ENCODE measurements around the gene CFAP92.

DNA sequence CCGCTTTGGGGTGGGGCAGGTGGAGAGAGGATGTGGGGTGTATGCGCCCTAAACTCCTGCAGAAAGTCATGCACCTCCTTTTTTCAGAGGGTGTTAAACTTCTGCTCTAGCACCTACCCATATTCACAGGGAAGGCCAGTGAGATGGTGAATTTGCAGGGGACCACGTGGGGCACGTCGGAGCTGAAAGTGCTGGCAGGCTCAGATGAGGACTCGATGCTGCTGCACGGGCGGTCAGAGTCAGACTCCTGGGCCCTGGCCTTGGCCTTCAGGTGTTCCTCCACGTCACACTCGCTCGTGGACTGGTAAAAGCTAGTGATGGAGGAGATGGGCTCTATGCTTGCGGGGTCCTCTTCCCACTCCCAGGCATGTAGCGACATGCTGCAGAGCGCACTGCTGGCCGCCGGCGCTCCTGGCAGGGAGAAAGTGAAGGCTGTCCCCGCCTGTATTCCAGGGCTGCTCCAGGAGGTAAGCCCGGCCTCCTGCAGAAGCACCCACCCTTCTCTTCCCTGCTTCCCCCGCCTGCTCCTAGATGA is 883 bp downstream of the CFAP92 start:
- TF ChIP-seq, protein P1, sequence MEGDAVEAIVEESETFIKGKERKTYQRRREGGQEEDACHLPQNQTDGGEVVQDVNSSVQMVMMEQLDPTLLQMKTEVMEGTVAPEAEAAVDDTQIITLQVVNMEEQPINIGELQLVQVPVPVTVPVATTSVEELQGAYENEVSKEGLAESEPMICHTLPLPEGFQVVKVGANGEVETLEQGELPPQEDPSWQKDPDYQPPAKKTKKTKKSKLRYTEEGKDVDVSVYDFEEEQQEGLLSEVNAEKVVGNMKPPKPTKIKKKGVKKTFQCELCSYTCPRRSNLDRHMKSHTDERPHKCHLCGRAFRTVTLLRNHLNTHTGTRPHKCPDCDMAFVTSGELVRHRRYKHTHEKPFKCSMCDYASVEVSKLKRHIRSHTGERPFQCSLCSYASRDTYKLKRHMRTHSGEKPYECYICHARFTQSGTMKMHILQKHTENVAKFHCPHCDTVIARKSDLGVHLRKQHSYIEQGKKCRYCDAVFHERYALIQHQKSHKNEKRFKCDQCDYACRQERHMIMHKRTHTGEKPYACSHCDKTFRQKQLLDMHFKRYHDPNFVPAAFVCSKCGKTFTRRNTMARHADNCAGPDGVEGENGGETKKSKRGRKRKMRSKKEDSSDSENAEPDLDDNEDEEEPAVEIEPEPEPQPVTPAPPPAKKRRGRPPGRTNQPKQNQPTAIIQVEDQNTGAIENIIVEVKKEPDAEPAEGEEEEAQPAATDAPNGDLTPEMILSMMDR (tag by site-specific recombination; IDR thresholded peaks at IDR 0.05) = no peak
- TF ChIP-seq ZNF660 (tag by site-specific recombination; IDR thresholded peaks at IDR 0.05) (no peak), ZNF792 (tag by site-specific recombination; IDR thresholded peaks at IDR 0.05) (no peak), ZNF654 (tag by site-specific recombination; IDR thresholded peaks at IDR 0.05; ENCODE audit: low read depth) (no peak), ZNF155 (tag by site-specific recombination; IDR thresholded peaks at IDR 0.05) (no peak), ZNF776 (tag by site-specific recombination; IDR thresholded peaks at IDR 0.05; ENCODE audit: borderline replicate concordance) (no peak), ZNF580 (tag by site-specific recombination; IDR thresholded peaks at IDR 0.05) (no peak), ZNF324 (tag by site-specific recombination; IDR thresholded peaks at IDR 0.05) (no peak), MYNN (tag by site-specific recombination; IDR thresholded peaks at IDR 0.05; ENCODE audit: borderline replicate concordance) (no peak)
